GM10248 (cell line): ENCODE data around the gene GTPBP2.
"Not testable (repeated sequence)": the region's sequence is repeated elsewhere in the genome, so short reads cannot be mapped to it uniquely, and the experiment has no call there.

ENCODE experiments used
- CTCF ChIA-PET: fragments of 300-600 bp; sonication (Branson Sonifier 250); formaldehyde crosslinking; extraction: SDS; loops from one replicate; lab custom pipeline; 2021; ENCODE audit warnings: antibody characterized with exemption; lab: Yijun Ruan, JAX
- POLR2A ChIA-PET: fragments of 350-650 bp; sonication (Branson Sonifier 250); formaldehyde crosslinking; extraction: SDS; loops from one replicate; lab custom pipeline; 2020; ENCODE audit warnings: antibody characterized with exemption; lab: Yijun Ruan, JAX
- DNase-seq: peaks from one replicate; pipeline ENCODE4 v3.0.0; 2012; ENCODE audit errors: extremely low spot score
- CTCF ChIP-seq: IDR thresholded peaks from 2 replicates; pipeline ENCODE4 v1.5.1; 2012; ENCODE audit warnings: mild to moderate bottlenecking, low read depth; ENCODE audit errors: extremely low read depth, missing control alignments, control extremely low read depth

Gene GTPBP2

GRCh38 chr6:43604174-43604573, 24.9 kb downstream of the GTPBP2 start:
- ChIA-PET POLR2A (no interaction called here), CTCF (interaction anchor here (2.0 kb wide), 1 partner anchor 10 kb away, joined by 4 read pairs; no protein-coding TSS in a partner anchor)
- no peak for TF ChIP-seq CTCF
- no peak for DNase-seq

- ChIA-PET POLR2A (no interaction called here), CTCF (interaction anchor here (1.3 to 1.7 kb wide), 2 partner anchors 7 to 8 kb away, joined by 3 to 6 read pairs; no protein-coding TSS in a partner anchor)
- TF ChIP-seq CTCF = no peak
- DNase-seq = no peak
These were observed 28.5 kb downstream of the GTPBP2 start for GRCh38 chr6:43600595-43600994.

- POLR2A ChIA-PET = no interaction called here
- TF ChIP-seq CTCF = no peak
- DNase-seq = no peak
- CTCF ChIA-PET = interaction anchor here (1.1 to 4.1 kb wide), 3 partner anchors 10 to 485 kb away, joined by 3 to 23 read pairs (median 4); no protein-coding TSS in a partner anchor
These were observed 35.1 kb downstream of the GTPBP2 start for GRCh38 chr6:43593938-43594337.

- not testable (repeated sequence) for DNase-seq
- CTCF ChIA-PET = interaction anchor here (1.5 to 1.6 kb wide), 2 partner anchors 13 to 21 kb away, joined by 4 read pairs; no protein-coding TSS in a partner anchor
These were observed 39.5 kb downstream of the GTPBP2 start for GRCh38 chr6:43589564-43589963.

GRCh38 chr6:43588194-43588593, 40.9 kb downstream of the GTPBP2 start:
- no peak for DNase-seq
- ChIA-PET CTCF (interaction anchor here (1.5 to 2.0 kb wide), 2 partner anchors 9 to 20 kb away, joined by 3 to 11 read pairs; no protein-coding TSS in a partner anchor), POLR2A (no interaction called here)
- no peak for TF ChIP-seq CTCF

More at GRCh38 chr6:43589564-43589963, 39.5 kb downstream of the GTPBP2 start:
- POLR2A ChIA-PET = not testable (repeated sequence)

GRCh38 chr6:43584892-43585570, 44.0 kb downstream of the GTPBP2 start:
- TF ChIP-seq CTCF = no peak
- POLR2A ChIA-PET = no interaction called here
- CTCF ChIA-PET = interaction anchor here (0.8 to 1.8 kb wide), 4 partner anchors 12 to 78 kb away, joined by 3 to 8 read pairs (median 4); no protein-coding TSS in a partner anchor
- DNase-seq = no peak

GRCh38 chr6:43582911-43583310, 46.2 kb downstream of the GTPBP2 start:
- CTCF ChIA-PET = interaction anchor here (0.9 to 2.0 kb wide), 3 partner anchors 12 to 25 kb away, joined by 3 to 12 read pairs (median 3); no protein-coding TSS in a partner anchor
- POLR2A ChIA-PET = no interaction called here
- no peak for TF ChIP-seq CTCF
- no peak for DNase-seq
